NT2/D1 (cell line): Measurements from ENCODE around the gene TMEM134.

ENCODE experiments used
- DNase-seq: peaks from one replicate; pipeline ENCODE4 v3.0.0-alpha.2; 2011; ENCODE audit warnings: low read depth, low spot score
- H3K27me3 ChIP-seq: 2 replicates; pipeline ENCODE4 v1.6.0; 2011; ENCODE audit warnings: mild to moderate bottlenecking; ENCODE audit not compliant: insufficient read length, insufficient read depth
- H3K36me3 ChIP-seq: 2 replicates; pipeline ENCODE4 v1.6.1; 2011; ENCODE audit warnings: mild to moderate bottlenecking, low read length, mixed read lengths; ENCODE audit not compliant: insufficient read depth, insufficient read length
- H3K4me1 ChIP-seq: 2 replicates; pipeline ENCODE4 v1.5.1; 2011; ENCODE audit not compliant: insufficient read depth, insufficient read length
- H3K4me3 ChIP-seq: 2 replicates; pipeline ENCODE4 v1.5.1; 2011; ENCODE audit warnings: low read depth; ENCODE audit not compliant: insufficient read length
- H3K9ac ChIP-seq: 2 replicates; pipeline ENCODE4 v1.6.0; 2011; ENCODE audit warnings: low read depth; ENCODE audit not compliant: insufficient read length
- H3K9me3 ChIP-seq: 2 replicates; pipeline ENCODE4 v1.5.1; 2011; ENCODE audit warnings: mild to moderate bottlenecking, low read length; ENCODE audit not compliant: insufficient read depth
- SUZ12 ChIP-seq: IDR thresholded peaks from 2 replicates; pipeline ENCODE4 v1.6.1; 2011; ENCODE audit not compliant: insufficient read length, insufficient read depth; ENCODE audit errors: extremely low read depth
- YY1 ChIP-seq: IDR thresholded peaks from 2 replicates; pipeline ENCODE4 v1.6.1; 2011; ENCODE audit not compliant: insufficient read length, insufficient read depth
- ZNF274 ChIP-seq: IDR thresholded peaks from 2 replicates; pipeline ENCODE4 v1.6.1; 2011; ENCODE audit warnings: mild to moderate bottlenecking, low read depth, low read length

The TMEM134 gene

DNA sequence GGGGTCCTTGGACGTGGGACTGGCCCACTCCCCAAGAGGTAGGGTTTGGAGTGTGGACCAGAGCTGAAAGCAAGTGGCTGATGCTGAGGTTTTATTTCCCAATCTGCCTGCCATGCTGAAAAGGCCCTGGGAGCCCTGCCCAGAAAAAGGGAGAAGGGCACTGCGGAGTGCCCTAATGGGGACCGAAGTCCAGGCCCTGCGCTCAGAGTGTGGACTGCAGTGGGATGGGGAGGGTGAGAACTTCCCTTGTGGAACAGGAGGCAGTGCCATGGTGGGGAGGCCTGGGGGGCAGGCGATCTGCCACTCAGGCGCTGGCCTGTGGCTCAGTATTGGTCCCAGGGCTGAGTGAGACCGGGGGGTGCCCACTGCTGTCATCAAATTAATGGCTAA lies 20.8 kb downstream of the TMEM134 start:
- Histone ChIP-seq H3K27me3 (peaks cover 10% of the 10 kb centered on the region), H3K36me3 (no peaks in the 10 kb centered on the region), H3K9me3 (no peaks in the 10 kb centered on the region), H3K4me1 (peaks cover 15% of the 10 kb centered on the region), H3K9ac (no peak overlapping the region), H3K4me3 (no peak overlapping the region)
- no peak for TF ChIP-seq ZNF274
- no peak for TF ChIP-seq SUZ12
- no peak for TF ChIP-seq YY1
- no peak for DNase-seq

GRCh38 chr11:67445515-67445914 lies 23.5 kb downstream of the TMEM134 start:
- Histone ChIP-seq H3K4me3 (no peak overlapping the region), H3K9ac (no peak overlapping the region), H3K36me3 (peaks cover 20% of the 10 kb centered on the region), H3K4me1 (peaks cover 25% of the 10 kb centered on the region), H3K9me3 (no peaks in the 10 kb centered on the region), H3K27me3 (peaks cover 4% of the 10 kb centered on the region)
- TF ChIP-seq SUZ12 (no peak), ZNF274 (no peak), YY1 (no peak)
- no peak for DNase-seq

GRCh38 chr11:67442504-67443404 lies 26.3 kb downstream of the TMEM134 start:
- no peak for DNase-seq
- Histone ChIP-seq H3K9ac (peak overlapping the region; percentile 97), H3K9me3 (no peaks in the 10 kb centered on the region), H3K4me1 (peaks cover 32% of the 10 kb centered on the region), H3K36me3 (peaks cover 46% of the 10 kb centered on the region), H3K4me3 (peak overlapping the region; percentile 89), H3K27me3 (peaks cover 4% of the 10 kb centered on the region)
- TF ChIP-seq ZNF274: no peak
- no peak for TF ChIP-seq YY1
- no peak for TF ChIP-seq SUZ12

GRCh38 chr11:67441731-67442351 lies 27.2 kb downstream of the TMEM134 start:
- no peak for DNase-seq
- H3K36me3 ChIP-seq: peaks cover 53% of the 10 kb centered on the region
- peaks cover 4% of the 10 kb centered on the region for H3K27me3 ChIP-seq

DNA sequence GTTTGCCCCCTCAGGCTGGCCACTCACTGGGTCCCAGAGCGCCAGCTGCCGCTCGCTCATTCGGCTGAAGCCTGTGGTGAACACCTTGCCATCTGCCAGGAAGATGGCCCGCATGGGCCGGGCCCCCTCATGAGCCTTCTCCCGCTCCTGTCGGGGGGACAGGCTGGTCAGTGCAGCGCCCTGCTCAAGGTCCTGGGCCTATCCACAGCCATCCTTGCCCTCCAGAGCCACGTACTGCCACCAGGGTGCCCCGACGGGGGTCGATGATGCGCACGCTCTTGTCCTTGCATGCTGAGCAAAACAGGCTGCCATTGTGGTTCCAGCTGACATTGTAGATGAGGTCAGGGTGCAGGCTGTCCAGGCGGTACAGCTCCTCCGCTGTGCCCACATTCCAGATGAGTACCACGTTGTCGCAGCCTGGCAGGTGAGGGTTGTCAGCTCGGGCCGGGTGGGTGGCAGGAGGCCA lies 27.9 kb downstream of the TMEM134 start:
- TF ChIP-seq ZNF274: no peak
- no peak for TF ChIP-seq YY1
- no peak for TF ChIP-seq SUZ12
- peaks cover 4% of the 10 kb centered on the region for H3K27me3 ChIP-seq
- peaks cover 58% of the 10 kb centered on the region for H3K36me3 ChIP-seq
- H3K9me3 ChIP-seq: no peaks in the 10 kb centered on the region
- peak overlapping the region; percentile 33 for H3K9ac ChIP-seq
- no peak for DNase-seq
- H3K4me3 ChIP-seq: no peak overlapping the region
- peaks cover 44% of the 10 kb centered on the region for H3K4me1 ChIP-seq

More at GRCh38 chr11:67441731-67442351, 27.2 kb downstream of the TMEM134 start:
- H3K9ac ChIP-seq: peak overlapping the region; percentile 62
- no peaks in the 10 kb centered on the region for H3K9me3 ChIP-seq
- peaks cover 37% of the 10 kb centered on the region for H3K4me1 ChIP-seq
- TF ChIP-seq ZNF274 (no peak), YY1 (no peak), SUZ12 (no peak)
- H3K4me3 ChIP-seq: no peak overlapping the region

DNA sequence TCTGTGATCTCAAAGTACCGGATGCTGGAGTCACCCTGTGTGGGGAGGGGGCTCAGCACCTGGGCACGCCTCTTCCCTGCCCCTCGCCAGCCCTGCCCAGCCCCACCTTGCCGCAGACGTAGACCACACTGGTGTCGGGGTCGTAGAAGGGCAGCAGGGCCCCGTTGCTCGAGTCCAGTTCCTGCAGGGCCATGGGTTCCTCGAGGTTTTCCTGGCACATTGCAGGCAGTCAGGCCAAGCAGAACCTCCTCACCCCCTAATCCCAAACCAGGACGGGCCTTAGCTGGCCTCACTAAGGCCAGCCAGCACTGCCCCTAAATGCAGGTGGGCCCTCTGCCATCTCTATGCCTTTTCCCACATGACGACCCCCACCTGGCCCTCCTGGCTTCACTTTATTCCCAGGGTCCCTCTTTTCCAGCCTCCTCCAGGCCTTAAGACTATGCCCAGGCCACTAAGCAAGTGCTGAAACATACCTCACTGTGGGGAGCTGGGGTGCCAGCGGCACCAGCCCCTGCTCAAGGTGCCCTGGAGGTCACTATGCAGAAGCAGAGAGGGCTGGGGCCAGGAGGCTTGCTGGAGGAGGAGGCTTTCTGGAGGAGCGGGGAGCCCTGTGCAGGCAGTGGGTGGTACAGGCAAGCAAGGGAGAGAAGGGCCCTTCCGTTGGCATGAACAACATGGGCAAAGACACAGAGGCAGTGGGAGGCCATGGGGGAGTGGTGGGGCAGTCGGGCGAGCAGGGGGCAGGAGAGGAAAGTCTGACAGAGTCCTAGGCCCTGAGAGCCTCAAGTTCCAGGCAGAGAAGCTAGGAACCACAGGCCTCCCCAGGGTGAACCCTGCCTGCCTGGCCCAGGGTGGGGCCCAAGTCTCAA lies 28.6 kb downstream of the TMEM134 start:
- H3K9ac ChIP-seq: peak overlapping the region; percentile 33
- H3K27me3 ChIP-seq: peaks cover 4% of the 10 kb centered on the region
- DNase-seq: no peak
- H3K9me3 ChIP-seq: no peaks in the 10 kb centered on the region
- no peak for TF ChIP-seq YY1
- no peak for TF ChIP-seq SUZ12
- TF ChIP-seq ZNF274: no peak
- peaks cover 65% of the 10 kb centered on the region for H3K36me3 ChIP-seq
- no peak overlapping the region for H3K4me3 ChIP-seq
- peaks cover 50% of the 10 kb centered on the region for H3K4me1 ChIP-seq
